ENCODE data around the gene RPS6KC1. TPM values are rescaled to one million over a fixed set of nuclear protein-coding genes. Genes with fewer than 3 reads are reported as not detected.

The RPS6KC1 gene
- total RNA-seq, 2 donors from 2014 or later, result 20.7 to 34.1 TPM

- no peak overlapping the region for H3K27ac ChIP-seq
- no peaks in the 10 kb centered on the region for H3K4me1 ChIP-seq (ENCODE audit: control insufficient read depth in 1 of 2, low read depth in 2 of 2)
Observed at GRCh38 chr1:213268221-213268620, 217.2 kb downstream of the RPS6KC1 start.

GRCh38 chr1:213269829-213270228 is 218.8 kb downstream of the RPS6KC1 start:
- Histone ChIP-seq H3K4me3 (no peak overlapping the region), H3K9me3 (peaks cover 4% of the 10 kb centered on the region), H3K27me3 (replicated peaks; ENCODE audit: insufficient read depth) (no peaks in the 10 kb centered on the region), H3K36me3 (no peaks in the 10 kb centered on the region), H3K27ac (no peak overlapping the region), H3K4me1 (ENCODE audit: control insufficient read depth in 1 of 2, low read depth in 2 of 2) (no peaks in the 10 kb centered on the region)
- ATAC-seq (ENCODE audit: insufficient number of reproducible peaks, low FRiP score, low read depth) (no peak), DNase-seq (ENCODE audit: low spot score) (no peak)
- TF ChIP-seq, protein P1, sequence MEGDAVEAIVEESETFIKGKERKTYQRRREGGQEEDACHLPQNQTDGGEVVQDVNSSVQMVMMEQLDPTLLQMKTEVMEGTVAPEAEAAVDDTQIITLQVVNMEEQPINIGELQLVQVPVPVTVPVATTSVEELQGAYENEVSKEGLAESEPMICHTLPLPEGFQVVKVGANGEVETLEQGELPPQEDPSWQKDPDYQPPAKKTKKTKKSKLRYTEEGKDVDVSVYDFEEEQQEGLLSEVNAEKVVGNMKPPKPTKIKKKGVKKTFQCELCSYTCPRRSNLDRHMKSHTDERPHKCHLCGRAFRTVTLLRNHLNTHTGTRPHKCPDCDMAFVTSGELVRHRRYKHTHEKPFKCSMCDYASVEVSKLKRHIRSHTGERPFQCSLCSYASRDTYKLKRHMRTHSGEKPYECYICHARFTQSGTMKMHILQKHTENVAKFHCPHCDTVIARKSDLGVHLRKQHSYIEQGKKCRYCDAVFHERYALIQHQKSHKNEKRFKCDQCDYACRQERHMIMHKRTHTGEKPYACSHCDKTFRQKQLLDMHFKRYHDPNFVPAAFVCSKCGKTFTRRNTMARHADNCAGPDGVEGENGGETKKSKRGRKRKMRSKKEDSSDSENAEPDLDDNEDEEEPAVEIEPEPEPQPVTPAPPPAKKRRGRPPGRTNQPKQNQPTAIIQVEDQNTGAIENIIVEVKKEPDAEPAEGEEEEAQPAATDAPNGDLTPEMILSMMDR (IDR thresholded peaks at IDR 0.05), result no peak

More at GRCh38 chr1:213268221-213268620, 217.2 kb downstream of the RPS6KC1 start:
- DNase-seq (ENCODE audit: low spot score) (no peak), ATAC-seq (ENCODE audit: insufficient number of reproducible peaks, low FRiP score, low read depth) (no peak)
- no peaks in the 10 kb centered on the region for H3K27me3 ChIP-seq (replicated peaks; ENCODE audit: insufficient read depth)
- TF ChIP-seq, protein P1 (IDR thresholded peaks at IDR 0.05), result no peak
- H3K36me3 ChIP-seq, result no peaks in the 10 kb centered on the region
- H3K4me3 ChIP-seq, result no peak overlapping the region
- peaks cover 4% of the 10 kb centered on the region for H3K9me3 ChIP-seq

- no peaks in the 10 kb centered on the region for H3K27me3 ChIP-seq (replicated peaks; ENCODE audit: insufficient read depth)
- H3K4me3 ChIP-seq, result no peak overlapping the region
- TF ChIP-seq, protein P1 (IDR thresholded peaks at IDR 0.05), result no peak
- no peak overlapping the region for H3K27ac ChIP-seq
- no peaks in the 10 kb centered on the region for H3K9me3 ChIP-seq
- no peaks in the 10 kb centered on the region for H3K4me1 ChIP-seq (ENCODE audit: control insufficient read depth in 1 of 2, low read depth in 2 of 2)
- ATAC-seq (ENCODE audit: insufficient number of reproducible peaks, low FRiP score, low read depth) (no peak), DNase-seq (ENCODE audit: low spot score) (no peak)
- no peaks in the 10 kb centered on the region for H3K36me3 ChIP-seq
Observed at GRCh38 chr1:213273546-213273945, 222.5 kb downstream of the RPS6KC1 start.

DNA sequence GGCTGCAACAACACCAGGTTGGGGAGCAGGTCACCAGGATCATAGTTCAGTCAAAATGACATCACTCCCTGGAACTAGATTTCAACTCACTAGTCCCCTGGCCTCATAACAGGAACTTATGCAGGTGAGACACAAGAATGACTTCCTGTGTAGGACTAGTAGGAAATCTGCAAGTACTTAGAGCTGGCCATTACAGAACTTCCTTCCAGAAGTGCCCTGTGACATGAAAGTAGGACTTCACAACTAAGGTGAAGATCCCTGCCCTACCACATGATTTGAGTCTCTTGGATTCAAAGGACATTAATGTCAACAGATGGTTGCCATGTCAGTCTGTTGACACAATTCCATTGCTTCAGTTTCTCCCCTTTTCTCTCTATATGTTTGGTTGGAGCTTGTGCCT is 223.1 kb downstream of the RPS6KC1 start:
- Histone ChIP-seq H3K27me3 (replicated peaks; ENCODE audit: insufficient read depth) (no peaks in the 10 kb centered on the region), H3K36me3 (no peaks in the 10 kb centered on the region), H3K27ac (no peak overlapping the region), H3K4me1 (ENCODE audit: control insufficient read depth in 1 of 2, low read depth in 2 of 2) (no peaks in the 10 kb centered on the region), H3K4me3 (no peak overlapping the region), H3K9me3 (no peaks in the 10 kb centered on the region)
- DNase-seq (ENCODE audit: low spot score), result no peak
- TF ChIP-seq, protein P1 (IDR thresholded peaks at IDR 0.05), result no peak
- ATAC-seq (ENCODE audit: insufficient number of reproducible peaks, low FRiP score, low read depth), result no peak

DNA sequence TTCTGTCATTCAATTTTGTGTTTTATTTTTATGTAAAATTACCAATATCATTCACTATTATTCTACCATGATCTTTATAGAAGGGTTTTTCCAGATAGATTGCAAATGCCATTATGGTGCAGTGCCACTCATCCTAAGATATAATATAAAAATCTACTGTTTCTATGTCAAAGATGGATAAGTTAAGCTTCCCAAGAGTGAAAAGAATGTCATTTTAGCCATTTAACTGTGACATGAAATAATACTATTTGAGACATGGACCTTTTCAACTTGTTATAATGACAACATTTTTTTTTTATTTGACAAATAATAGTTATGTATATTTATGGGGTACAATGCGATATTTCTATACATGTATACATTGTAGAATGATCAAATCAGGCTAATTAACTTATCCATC is 224.3 kb downstream of the RPS6KC1 start:
- ATAC-seq (ENCODE audit: insufficient number of reproducible peaks, low FRiP score, low read depth) (no peak), DNase-seq (ENCODE audit: low spot score) (no peak)
- no peak overlapping the region for H3K4me3 ChIP-seq

More for the DNA sequence above, 224.3 kb downstream of the RPS6KC1 start:
- Histone ChIP-seq H3K9me3 (no peaks in the 10 kb centered on the region), H3K36me3 (no peaks in the 10 kb centered on the region), H3K4me1 (ENCODE audit: control insufficient read depth in 1 of 2, low read depth in 2 of 2) (no peaks in the 10 kb centered on the region), H3K27me3 (replicated peaks; ENCODE audit: insufficient read depth) (no peaks in the 10 kb centered on the region), H3K27ac (no peak overlapping the region)
- TF ChIP-seq, protein P1 (IDR thresholded peaks at IDR 0.05), result no peak

Measured in thoracic aorta (tissue), 2 donors.